Measurements from ENCODE around the gene CACNA2D3.

DNA sequence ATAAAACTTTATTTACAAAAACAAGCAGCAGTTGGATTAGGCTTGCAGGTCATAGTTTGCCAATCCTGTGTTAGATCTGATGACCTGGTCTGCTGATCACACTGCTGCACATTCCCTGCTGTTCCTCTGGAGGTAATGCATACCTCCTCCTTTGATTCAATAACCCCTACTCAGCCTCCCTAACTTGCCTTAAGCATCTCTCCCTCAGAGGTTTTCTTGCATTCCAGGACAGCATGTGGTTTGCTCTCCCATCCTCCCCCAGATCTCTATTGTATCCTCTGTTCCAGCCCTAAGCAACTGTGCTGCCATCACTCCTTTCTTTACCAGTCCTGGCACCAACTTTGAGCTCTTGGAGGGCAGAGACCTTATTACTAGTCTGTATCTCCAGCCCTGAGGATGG is 63.4 kb downstream of the CACNA2D3 start:
- TF ChIP-seq, protein P1, sequence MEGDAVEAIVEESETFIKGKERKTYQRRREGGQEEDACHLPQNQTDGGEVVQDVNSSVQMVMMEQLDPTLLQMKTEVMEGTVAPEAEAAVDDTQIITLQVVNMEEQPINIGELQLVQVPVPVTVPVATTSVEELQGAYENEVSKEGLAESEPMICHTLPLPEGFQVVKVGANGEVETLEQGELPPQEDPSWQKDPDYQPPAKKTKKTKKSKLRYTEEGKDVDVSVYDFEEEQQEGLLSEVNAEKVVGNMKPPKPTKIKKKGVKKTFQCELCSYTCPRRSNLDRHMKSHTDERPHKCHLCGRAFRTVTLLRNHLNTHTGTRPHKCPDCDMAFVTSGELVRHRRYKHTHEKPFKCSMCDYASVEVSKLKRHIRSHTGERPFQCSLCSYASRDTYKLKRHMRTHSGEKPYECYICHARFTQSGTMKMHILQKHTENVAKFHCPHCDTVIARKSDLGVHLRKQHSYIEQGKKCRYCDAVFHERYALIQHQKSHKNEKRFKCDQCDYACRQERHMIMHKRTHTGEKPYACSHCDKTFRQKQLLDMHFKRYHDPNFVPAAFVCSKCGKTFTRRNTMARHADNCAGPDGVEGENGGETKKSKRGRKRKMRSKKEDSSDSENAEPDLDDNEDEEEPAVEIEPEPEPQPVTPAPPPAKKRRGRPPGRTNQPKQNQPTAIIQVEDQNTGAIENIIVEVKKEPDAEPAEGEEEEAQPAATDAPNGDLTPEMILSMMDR (IDR thresholded peaks at IDR 0.05; ENCODE audit: poor library complexity, severe bottlenecking) = no peak
- TF ChIP-seq, protein P2, sequence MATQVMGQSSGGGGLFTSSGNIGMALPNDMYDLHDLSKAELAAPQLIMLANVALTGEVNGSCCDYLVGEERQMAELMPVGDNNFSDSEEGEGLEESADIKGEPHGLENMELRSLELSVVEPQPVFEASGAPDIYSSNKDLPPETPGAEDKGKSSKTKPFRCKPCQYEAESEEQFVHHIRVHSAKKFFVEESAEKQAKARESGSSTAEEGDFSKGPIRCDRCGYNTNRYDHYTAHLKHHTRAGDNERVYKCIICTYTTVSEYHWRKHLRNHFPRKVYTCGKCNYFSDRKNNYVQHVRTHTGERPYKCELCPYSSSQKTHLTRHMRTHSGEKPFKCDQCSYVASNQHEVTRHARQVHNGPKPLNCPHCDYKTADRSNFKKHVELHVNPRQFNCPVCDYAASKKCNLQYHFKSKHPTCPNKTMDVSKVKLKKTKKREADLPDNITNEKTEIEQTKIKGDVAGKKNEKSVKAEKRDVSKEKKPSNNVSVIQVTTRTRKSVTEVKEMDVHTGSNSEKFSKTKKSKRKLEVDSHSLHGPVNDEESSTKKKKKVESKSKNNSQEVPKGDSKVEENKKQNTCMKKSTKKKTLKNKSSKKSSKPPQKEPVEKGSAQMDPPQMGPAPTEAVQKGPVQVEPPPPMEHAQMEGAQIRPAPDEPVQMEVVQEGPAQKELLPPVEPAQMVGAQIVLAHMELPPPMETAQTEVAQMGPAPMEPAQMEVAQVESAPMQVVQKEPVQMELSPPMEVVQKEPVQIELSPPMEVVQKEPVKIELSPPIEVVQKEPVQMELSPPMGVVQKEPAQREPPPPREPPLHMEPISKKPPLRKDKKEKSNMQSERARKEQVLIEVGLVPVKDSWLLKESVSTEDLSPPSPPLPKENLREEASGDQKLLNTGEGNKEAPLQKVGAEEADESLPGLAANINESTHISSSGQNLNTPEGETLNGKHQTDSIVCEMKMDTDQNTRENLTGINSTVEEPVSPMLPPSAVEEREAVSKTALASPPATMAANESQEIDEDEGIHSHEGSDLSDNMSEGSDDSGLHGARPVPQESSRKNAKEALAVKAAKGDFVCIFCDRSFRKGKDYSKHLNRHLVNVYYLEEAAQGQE (IDR thresholded peaks at IDR 0.05; ENCODE audit: borderline replicate concordance) = no peak

Measured in neural cell (in vitro differentiated cells).